ENCODE data around the gene PTPN11.

PTPN11 gene

DNA sequence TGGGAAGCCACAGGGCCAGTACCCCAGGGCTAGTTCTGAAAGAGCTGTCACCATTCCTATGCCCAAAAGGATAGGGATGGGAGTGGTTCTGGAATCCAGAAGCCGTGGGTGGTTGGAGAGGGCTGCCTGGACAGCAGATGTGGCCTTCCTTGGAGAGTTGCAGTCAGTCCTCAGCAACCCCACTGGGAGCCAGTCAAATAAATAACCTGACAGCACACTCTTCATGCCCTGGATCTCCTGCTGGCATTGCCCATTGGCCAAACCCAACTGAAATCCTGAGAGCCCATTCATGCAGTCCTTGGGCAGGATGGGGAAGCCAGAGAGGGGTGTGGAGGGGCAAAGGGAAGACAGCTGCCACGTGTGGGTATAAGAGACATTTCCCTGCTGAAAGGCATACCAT, 128.2 kb downstream of the PTPN11 start:
- no peaks in the 10 kb centered on the region for H3K4me1 ChIP-seq (ENCODE audit: control insufficient read depth in 1 of 2, insufficient read depth in 2 of 2, low read length in 2 of 2)
- no peak overlapping the region for H3K27ac ChIP-seq (ENCODE audit: low read depth, low read length)
- no peak overlapping the region for H3K4me3 ChIP-seq (ENCODE audit: low read depth in 1 of 2, low read length in 2 of 2)
- H3K36me3 ChIP-seq (ENCODE audit: control insufficient read depth in 1 of 2, insufficient read depth in 2 of 2, low read length in 2 of 2): no peaks in the 10 kb centered on the region
- H3K27me3 ChIP-seq (ENCODE audit: control insufficient read depth in 1 of 2, insufficient read depth in 2 of 2, low read length in 2 of 2): no peaks in the 10 kb centered on the region
- no peaks in the 10 kb centered on the region for H3K9me3 ChIP-seq (ENCODE audit: control insufficient read depth in 1 of 2, low read length in 2 of 2)
- H3K9ac ChIP-seq (ENCODE audit: low read depth in 1 of 2, low read length in 2 of 2): no peak overlapping the region

- no peaks in the 10 kb centered on the region for H3K9me3 ChIP-seq (ENCODE audit: control insufficient read depth in 1 of 2, low read length in 2 of 2)
- no peak overlapping the region for H3K4me3 ChIP-seq (ENCODE audit: low read depth in 1 of 2, low read length in 2 of 2)
- H3K4me1 ChIP-seq (ENCODE audit: control insufficient read depth in 1 of 2, insufficient read depth in 2 of 2, low read length in 2 of 2): no peaks in the 10 kb centered on the region
- no peak overlapping the region for H3K27ac ChIP-seq (ENCODE audit: low read depth, low read length)
- H3K9ac ChIP-seq (ENCODE audit: low read depth in 1 of 2, low read length in 2 of 2): no peak overlapping the region
- no peaks in the 10 kb centered on the region for H3K27me3 ChIP-seq (ENCODE audit: control insufficient read depth in 1 of 2, insufficient read depth in 2 of 2, low read length in 2 of 2)
- no peaks in the 10 kb centered on the region for H3K36me3 ChIP-seq (ENCODE audit: control insufficient read depth in 1 of 2, insufficient read depth in 2 of 2, low read length in 2 of 2)
Measured at GRCh38 chr12:112549031-112549430, 130.3 kb downstream of the PTPN11 start.

DNA sequence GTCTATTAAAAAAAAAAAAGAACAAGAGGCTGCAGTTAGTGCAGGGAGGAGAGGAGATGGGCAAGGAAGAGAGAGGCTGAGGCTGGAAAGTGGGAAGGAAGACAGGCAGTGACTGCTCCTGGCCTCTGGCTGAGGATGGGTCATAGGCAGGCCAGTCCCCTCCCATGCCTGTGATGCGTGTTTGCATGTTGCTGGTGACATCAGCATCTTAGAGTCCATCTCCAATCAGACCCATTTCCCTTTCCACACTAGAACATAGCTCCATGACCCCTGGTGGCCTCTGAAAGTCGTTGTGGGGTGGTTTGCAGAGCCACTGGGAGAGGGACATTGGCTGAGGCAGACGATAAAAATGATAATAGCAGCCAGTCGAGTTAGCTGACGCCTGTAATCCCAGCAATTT, 132.9 kb downstream of the PTPN11 start:
- no peaks in the 10 kb centered on the region for H3K27me3 ChIP-seq (ENCODE audit: control insufficient read depth in 1 of 2, insufficient read depth in 2 of 2, low read length in 2 of 2)
- no peak overlapping the region for H3K9ac ChIP-seq (ENCODE audit: low read depth in 1 of 2, low read length in 2 of 2)
- H3K4me1 ChIP-seq (ENCODE audit: control insufficient read depth in 1 of 2, insufficient read depth in 2 of 2, low read length in 2 of 2): no peaks in the 10 kb centered on the region
- H3K4me3 ChIP-seq (ENCODE audit: low read depth in 1 of 2, low read length in 2 of 2): no peak overlapping the region
- H3K27ac ChIP-seq (ENCODE audit: low read depth, low read length): no peak overlapping the region
- no peaks in the 10 kb centered on the region for H3K36me3 ChIP-seq (ENCODE audit: control insufficient read depth in 1 of 2, insufficient read depth in 2 of 2, low read length in 2 of 2)
- H3K9me3 ChIP-seq (ENCODE audit: control insufficient read depth in 1 of 2, low read length in 2 of 2): no peaks in the 10 kb centered on the region

GRCh38 chr12:112555621-112556233, 137.0 kb downstream of the PTPN11 start:
- H3K27ac ChIP-seq (ENCODE audit: low read depth, low read length): no peak overlapping the region
- H3K36me3 ChIP-seq (ENCODE audit: control insufficient read depth in 1 of 2, insufficient read depth in 2 of 2, low read length in 2 of 2): no peaks in the 10 kb centered on the region
- H3K4me3 ChIP-seq (ENCODE audit: low read depth in 1 of 2, low read length in 2 of 2): no peak overlapping the region
- no peaks in the 10 kb centered on the region for H3K4me1 ChIP-seq (ENCODE audit: control insufficient read depth in 1 of 2, insufficient read depth in 2 of 2, low read length in 2 of 2)
- no peaks in the 10 kb centered on the region for H3K27me3 ChIP-seq (ENCODE audit: control insufficient read depth in 1 of 2, insufficient read depth in 2 of 2, low read length in 2 of 2)
- H3K9ac ChIP-seq (ENCODE audit: low read depth in 1 of 2, low read length in 2 of 2): no peak overlapping the region
- no peaks in the 10 kb centered on the region for H3K9me3 ChIP-seq (ENCODE audit: control insufficient read depth in 1 of 2, low read length in 2 of 2)

GRCh38 chr12:112557951-112558630, 139.3 kb downstream of the PTPN11 start:
- Histone ChIP-seq H3K4me3 (ENCODE audit: low read depth in 1 of 2, low read length in 2 of 2) (no peak overlapping the region), H3K4me1 (ENCODE audit: control insufficient read depth in 1 of 2, insufficient read depth in 2 of 2, low read length in 2 of 2) (no peaks in the 10 kb centered on the region), H3K27ac (ENCODE audit: low read depth, low read length) (no peak overlapping the region), H3K27me3 (ENCODE audit: control insufficient read depth in 1 of 2, insufficient read depth in 2 of 2, low read length in 2 of 2) (no peaks in the 10 kb centered on the region), H3K9me3 (ENCODE audit: control insufficient read depth in 1 of 2, low read length in 2 of 2) (no peaks in the 10 kb centered on the region), H3K9ac (ENCODE audit: low read depth in 1 of 2, low read length in 2 of 2) (no peak overlapping the region), H3K36me3 (ENCODE audit: control insufficient read depth in 1 of 2, insufficient read depth in 2 of 2, low read length in 2 of 2) (no peaks in the 10 kb centered on the region)
